GM20431 (cell line): Measurements from ENCODE around the gene FLAD1.

Experiments
- in situ Hi-C: fragments of 300-500 bp; cut with MseI, MboI; formaldehyde crosslinking; loops from one replicate; pipeline ENCODE4 v1.15.0; 2020; ENCODE audit warnings: low sequenced_read_pairs; ENCODE audit not compliant: unreplicated experiment

The FLAD1 gene

DNA sequence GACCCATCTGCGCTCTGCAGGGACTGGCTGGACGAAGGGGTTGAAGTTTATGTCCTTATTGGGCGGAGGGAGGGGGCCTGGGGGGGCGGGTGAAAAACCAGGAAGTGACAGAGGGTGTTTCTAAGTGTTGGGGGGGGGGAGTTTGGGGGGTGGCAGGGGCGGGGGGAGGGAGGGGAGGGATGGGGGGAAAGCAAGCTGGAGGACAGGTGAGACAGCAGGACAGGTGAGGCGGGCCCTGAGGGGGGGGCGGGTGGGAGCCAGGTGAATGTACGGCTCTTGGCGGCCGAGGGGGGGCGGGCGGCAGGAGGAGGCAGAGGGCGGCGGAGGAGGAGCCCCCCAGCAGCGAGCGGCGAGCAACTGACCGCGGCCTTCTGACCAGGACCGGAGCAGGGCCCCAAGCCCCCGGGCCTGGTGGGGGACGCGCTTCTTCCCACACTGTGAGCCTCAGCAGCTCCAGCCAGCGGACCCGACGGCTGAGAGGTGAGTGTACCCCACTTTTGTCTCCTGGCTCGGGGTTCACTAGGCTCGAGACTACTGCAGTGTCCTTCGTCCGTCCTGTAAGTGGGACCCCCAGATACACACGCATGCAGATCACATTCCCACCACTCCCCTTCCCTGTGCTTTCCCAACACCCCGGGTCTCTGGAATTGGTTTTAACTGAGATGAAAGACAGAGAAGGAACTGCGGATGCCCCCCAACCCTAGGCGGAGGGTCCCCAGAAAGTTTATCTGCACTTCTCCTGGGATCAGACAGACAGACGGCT is 19.5 kb downstream of the FLAD1 start, which contains the start of gene ZBTB7B:
ZBTB7B (plus strand) TSS at position 339 of the 763 bp plus-strand sequence. CDS start 11,859 bp downstream, outside the sequence.
- in situ Hi-C loops: no loop called here

DNA sequence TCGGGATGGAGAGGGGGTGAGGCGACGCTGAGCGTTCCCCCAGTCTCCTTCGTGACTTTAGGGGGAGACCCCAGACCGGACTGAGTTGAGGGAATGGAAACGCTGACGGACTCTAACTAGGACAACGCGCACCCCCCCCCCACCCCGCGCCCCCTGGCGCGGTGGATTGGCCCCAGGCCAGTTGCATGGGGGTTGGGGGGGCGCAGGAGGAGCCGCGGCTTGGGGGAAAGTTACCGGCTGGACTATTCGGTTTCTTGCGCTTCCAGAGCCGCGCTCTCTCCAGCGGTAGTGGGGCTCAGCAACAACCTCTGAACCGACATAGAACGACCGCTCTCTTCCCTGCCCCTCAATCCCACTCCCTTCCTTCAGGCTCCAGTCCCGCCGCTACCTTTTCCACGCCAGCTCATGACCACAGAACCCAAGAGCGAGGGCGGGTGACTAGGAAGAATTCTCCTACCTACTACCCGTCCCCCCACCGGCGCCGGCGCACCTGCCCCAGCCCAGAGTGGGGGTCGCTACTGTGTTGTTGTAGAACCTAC is 20.2 kb downstream of the FLAD1 start:
- in situ Hi-C loops: no loop called here

- in situ Hi-C loops: no loop called here
Measured at GRCh38 chr1:155003766-155004351, 20.7 kb downstream of the FLAD1 start.

DNA sequence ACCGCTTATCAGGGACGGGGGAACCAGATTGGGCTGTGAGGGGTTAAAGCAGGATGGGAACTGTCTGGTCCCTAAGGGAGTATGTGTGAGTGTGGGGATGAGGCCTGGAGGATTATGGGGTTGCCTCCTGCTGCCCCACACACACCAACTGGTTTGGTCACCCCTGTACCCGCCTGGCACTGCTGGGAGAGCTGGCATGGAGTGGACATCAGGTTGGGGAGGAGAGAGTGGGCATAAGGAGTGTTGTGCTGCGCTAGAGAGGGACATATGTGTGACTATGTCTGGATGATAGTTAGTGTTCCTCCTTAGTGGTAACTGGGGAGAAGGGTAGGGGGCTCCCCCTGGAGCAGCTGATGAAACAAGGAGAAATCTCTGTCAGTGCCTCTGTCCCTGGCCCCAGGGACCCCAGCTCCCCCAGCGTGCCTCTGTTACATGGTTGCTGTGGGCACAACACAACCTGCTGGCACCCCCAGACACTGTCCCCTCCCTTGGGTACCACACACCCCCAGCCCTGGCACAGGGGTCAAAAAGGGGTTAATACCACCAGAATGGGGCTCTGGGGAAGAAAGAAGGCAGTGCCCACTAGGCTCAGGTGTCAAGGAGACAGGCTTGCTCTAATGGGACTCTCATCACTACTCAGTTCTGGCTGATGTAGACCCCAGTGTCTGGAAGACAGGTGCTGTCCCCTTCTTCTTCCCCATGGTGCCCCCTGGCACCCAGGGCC is 21.4 kb downstream of the FLAD1 start:
- in situ Hi-C loops: no loop called here

DNA sequence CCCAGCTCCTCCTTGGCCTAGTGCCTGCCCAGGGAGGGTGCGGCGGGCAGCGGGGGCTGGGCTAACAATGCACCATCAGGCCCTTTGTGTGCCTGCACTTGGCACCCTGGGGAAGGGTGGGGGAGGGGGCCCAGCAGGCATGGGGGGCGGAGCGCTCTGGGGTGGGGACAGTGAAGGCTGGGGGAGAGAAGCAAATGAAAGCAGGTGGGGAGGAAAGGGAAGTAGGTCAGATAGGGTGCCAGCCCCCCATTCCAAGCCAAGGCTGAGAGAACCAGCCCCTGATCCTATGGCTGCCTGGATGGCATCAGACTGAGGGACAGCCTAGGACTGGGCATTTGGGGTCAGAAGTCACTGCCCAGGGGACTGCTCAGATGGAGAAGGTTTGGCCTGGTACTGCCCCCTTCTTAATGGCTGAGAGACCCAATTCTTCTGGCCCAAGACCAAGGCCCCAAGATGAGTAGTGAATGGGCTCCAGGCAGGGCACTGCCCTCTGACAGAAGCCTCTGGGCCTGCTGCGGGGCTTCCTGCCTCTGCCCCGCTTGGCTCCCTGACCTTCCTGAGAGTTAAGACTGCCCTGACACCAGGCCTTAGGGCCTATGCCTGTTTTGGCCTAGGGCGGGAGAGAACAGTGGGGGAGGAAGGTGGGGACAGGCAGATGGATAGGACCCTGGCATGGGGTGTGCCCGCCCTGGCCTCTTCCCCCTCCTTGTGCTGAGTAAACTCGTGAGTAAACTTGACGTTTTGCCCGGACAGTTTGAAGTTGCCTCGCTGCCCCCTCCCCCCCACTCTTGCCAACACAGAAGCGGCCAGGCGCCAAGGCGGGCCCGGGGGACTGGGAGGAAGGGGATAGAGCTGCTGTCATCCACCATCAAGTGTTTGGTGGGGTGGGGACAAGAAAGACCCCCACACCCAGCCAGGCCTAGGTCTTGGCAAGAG is 22.2 kb downstream of the FLAD1 start:
- in situ Hi-C loops: no loop called here

DNA sequence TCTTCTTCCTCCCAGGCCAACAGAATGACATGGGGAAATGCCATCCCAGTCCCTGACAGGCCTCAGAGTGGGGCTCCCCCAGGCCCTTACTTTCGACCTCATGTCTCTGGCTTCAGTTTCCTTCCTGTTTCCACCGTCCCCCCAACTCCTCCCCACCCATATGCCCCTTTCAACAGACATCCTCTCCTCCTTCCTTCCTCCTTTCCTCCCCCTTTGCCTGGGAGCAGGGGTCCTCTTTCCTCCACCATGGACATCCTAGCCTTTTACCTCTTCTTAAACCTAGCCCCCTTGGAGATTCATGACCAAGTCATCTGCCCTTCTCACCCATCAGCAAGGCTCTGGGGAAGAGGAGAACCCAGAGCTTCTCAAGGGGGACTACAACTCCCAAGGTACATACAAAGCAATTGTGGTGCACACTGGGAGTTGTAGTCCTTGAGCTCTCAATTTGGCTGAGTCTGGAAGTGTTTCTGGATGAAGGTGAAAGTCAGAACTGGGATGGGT is 23.5 kb downstream of the FLAD1 start:
- in situ Hi-C loops: no loop called here

DNA sequence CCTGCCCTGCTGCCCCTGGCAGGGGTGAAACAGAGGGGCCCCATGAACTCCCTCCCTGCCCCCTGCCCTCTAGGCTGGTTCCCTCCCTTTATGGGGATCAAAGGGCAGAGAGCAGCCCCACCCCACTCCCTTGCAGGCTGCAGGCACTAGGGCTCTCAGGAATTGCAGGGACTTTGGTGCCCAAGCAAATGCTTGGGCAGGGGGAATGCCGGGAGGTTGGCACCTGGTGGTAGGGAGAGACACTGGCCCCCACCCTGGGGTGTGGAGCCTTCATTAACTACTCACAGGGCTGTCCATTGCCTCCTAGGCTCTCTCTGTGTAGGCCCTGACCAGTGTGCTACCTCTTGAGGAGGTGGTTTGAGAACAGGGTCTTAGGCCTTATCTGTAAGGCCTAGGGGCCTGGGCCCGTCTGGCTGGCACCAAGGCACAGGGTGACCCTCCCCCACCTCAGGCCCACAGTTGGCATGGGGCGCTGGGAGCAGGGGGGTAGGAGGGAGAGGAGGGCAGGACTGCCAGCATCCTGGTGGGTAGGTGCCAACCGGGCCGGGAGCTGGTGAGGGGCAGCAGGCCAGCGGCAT is 24.2 kb downstream of the FLAD1 start:
- in situ Hi-C loops: no loop called here

DNA sequence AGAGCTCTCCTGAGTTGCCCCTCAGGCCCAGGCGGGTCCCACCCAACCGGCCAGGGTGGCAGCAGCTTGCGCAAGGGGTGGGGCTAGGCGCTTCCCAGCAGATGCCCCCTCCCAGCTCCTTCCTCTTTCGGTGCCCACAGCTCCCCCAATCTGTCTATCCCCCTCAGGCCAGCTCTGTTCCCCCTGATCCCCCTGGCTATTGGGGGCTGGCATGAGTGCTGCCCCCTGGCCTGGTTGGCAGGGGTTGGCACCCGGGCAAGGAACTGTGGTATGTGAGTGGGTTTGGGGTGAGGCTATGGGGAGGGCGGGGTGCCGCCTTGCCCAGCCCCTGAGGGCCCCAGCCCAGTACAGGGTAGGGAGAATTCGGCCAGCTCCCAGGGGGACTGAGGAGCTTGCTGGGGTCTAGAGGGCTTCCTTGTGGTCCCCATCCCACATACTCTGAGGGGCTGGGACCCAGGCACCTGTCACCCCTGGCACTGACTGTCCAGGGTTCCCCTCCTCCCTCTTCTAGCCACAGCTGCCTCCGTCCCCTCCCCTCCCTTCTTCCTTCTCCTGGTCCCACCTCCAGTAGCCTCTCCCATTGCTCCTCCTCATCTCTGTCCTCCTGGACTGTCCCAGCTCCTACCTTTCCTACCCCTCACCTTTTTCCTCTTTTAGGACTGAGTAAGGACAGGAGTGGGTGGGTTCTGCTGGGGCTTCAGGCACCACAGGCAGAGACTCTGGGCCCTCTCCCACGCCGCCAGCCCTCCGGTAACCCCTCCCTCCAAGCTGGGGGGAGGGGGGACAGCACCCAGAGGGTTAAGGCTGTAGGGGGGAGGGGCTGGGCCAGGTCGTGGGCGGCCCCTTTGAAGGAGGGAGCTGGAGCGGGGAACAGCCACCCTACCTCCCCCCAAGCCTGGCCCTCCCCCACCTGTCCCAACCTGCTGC is 25.1 kb downstream of the FLAD1 start:
- in situ Hi-C loops: no loop called here

DNA sequence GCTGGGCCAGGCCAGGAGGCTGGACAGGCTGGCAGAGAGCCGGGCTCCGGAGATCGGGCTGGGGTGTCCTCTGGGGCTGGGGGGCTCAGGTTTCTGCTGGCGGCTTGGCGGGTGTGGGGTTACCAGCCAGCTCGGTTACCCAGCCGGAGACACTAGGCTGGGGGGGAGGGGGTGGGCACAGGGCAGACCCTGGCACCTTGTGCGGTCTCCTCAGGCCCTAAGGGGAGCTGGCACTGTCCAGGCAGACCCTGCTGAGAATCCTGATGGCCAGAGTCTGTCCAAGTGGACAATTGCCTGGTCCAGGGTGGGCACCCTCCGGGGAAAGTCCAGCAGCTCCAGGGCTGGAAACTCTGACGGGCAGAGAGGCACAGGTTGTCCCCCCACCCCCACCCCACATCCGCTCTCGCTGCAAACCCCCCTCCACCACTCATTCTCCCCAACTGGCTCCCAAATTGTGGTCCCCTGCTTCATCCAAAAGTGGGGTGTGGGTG is 26.1 kb downstream of the FLAD1 start:
- in situ Hi-C loops: no loop called here

DNA sequence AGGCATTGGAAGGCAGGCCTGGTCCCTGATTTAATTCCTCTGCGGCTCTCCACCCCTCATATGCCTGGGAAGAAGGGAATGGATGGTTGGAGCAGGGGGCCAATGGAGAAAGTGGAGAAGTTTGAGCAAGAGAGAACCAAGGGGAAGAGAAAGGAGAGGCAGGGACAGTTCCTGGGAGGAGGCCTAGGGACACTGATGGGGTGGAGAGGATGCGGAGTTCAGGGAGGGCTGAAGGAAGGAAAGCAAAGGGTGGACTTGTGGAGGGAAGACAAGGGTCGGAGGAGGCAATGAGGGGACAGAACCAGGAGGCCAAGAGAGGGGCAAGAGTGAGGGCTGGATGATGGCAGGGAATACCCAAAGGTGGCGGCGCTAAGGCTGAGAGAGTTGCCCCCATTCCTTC is 26.6 kb downstream of the FLAD1 start:
- in situ Hi-C loops: no loop called here

GRCh38 chr1:155010211-155010918 is 27.2 kb downstream of the FLAD1 start:
- in situ Hi-C loops: no loop called here

DNA sequence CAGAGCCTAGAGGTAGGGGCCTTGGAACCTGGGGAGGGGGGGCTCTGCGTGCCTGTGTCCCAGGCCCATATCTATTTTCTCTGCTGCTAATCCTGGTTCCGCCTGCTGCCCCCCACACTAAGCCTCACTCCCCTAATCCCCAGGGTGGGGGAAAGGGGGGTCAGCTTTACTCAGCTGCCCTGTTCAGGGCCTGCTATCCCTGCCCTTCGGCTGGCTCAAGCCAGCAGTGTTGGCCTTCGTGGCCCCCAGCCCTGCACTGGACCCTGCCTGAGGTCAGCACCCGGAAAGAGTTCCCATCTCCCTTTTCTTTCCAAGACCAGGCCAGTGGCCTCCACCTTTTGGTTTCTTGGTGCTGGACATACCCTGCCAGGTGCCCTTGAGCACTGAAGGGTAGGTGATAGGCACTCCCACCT is 27.9 kb downstream of the FLAD1 start:
- in situ Hi-C loops: no loop called here

GRCh38 chr1:155011437-155012025 is 28.4 kb downstream of the FLAD1 start:
- in situ Hi-C loops: no loop called here

DNA sequence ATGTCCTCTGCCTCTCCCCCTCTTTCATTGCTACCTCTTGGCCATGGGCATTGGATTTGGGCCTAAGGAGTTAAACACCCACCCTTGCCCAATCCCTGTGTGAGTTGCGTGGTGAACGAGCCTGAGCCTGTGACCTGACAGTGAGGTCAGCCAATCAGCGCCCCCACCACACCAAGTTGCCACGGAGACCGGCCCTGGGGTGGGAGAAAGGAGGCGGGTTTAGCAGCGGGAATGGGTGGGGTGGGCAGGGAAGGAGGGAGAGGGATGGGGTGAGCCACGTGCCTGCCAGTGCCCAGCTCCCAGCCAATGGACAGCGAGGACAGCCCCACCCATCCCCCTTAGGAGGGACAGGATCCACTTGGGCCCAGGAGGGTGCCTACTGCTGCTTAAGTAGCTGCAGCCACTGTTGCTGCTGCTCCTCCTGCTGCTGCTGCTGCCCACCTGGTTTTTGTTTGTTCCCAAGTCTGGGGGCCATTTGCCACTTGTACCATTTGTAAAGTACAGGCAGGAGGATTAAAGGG is 28.9 kb downstream of the FLAD1 start:
- in situ Hi-C loops: no loop called here

DNA sequence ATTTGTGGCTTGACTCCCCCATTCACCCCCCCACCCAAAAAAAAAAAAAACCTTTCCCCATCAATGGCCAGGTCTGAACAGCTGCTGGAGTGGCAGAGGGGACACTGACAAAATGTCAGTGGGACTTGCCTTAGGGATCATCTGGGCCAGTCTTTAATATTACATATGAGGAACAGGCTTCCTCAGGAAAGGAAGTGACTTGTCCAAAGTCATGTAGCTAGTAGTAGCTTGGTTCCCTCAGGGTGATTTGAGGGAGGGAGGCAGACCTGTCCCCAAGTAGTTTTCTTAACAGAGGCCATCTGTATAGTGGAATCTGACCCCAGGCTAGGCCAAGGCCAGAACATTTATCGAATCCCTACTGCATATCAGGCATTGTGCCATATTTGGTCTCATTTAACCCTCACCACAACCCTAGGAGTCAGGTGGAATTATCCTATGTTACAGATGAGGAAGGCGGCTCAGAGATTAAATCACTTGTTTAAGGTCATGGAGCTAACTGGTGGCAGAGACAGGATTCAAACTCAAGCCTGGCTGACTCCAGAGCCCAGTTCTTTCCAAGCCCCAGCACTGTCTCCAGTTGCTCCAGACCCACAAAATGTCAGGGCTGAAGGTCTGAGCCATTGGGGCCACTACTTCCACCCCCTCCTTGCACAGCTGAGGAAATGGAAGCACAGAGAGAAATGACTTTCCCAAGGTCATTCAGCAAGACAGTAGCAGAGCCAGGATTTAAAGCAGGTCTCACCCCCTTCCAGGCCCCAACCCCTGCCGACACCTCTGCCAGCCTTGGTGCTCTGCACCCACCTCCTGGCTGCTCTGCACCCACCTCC is 29.8 kb downstream of the FLAD1 start:
- in situ Hi-C loops: no loop called here

- in situ Hi-C loops: no loop called here
Measured at GRCh38 chr1:155013632-155014031, 30.5 kb downstream of the FLAD1 start.
